ENCODE measurements around the gene GLRX.
"Not testable (repeated sequence)": the region's sequence is repeated elsewhere in the genome, so short reads cannot be mapped to it uniquely, and the experiment has no call there.

The GLRX gene

GRCh38 chr5:95817430-95817829, 5.1 kb downstream of the GLRX start:
- Histone ChIP-seq H3K36me3 (ENCODE audit: low read depth) (peaks cover 13% of the 10 kb centered on the region), H3K27me3 (ENCODE audit: insufficient read depth, poor library complexity, severe bottlenecking) (no peaks in the 10 kb centered on the region), H3K9me3 (ENCODE audit: severe bottlenecking) (no peaks in the 10 kb centered on the region), H3K4me1 (ENCODE audit: insufficient read depth, poor library complexity, severe bottlenecking) (peaks cover 12% of the 10 kb centered on the region), H3K27ac (ENCODE audit: poor library complexity, severe bottlenecking) (peak overlapping the region; percentile 32), H3K4me3 (ENCODE audit: severe bottlenecking) (no peak overlapping the region)
- DNase-seq (ENCODE audit: low spot score): no peak
- peak; percentile 83 for ATAC-seq (ENCODE audit: low read depth)
- TF ChIP-seq CTCF (IDR thresholded peaks at IDR 0.05; ENCODE audit: poor library complexity, severe bottlenecking): no peak

- no peaks in the 10 kb centered on the region for H3K27me3 ChIP-seq (ENCODE audit: insufficient read depth, poor library complexity, severe bottlenecking)
- H3K4me1 ChIP-seq (ENCODE audit: insufficient read depth, poor library complexity, severe bottlenecking): peaks cover 12% of the 10 kb centered on the region
- H3K36me3 ChIP-seq (ENCODE audit: low read depth): peaks cover 13% of the 10 kb centered on the region
- no peak for TF ChIP-seq CTCF (IDR thresholded peaks at IDR 0.05; ENCODE audit: poor library complexity, severe bottlenecking)
- no peak overlapping the region for H3K27ac ChIP-seq (ENCODE audit: poor library complexity, severe bottlenecking)
- ATAC-seq (ENCODE audit: low read depth) (no peak), DNase-seq (ENCODE audit: low spot score) (no peak)
- no peak overlapping the region for H3K4me3 ChIP-seq (ENCODE audit: severe bottlenecking)
- H3K9me3 ChIP-seq (ENCODE audit: severe bottlenecking): no peaks in the 10 kb centered on the region
Measured at GRCh38 chr5:95816776-95817175, 5.8 kb downstream of the GLRX start.

- H3K36me3 ChIP-seq (ENCODE audit: low read depth): peaks cover 13% of the 10 kb centered on the region
- H3K9me3 ChIP-seq (ENCODE audit: severe bottlenecking): no peaks in the 10 kb centered on the region
- H3K27me3 ChIP-seq (ENCODE audit: insufficient read depth, poor library complexity, severe bottlenecking): no peaks in the 10 kb centered on the region
- no peak for TF ChIP-seq CTCF (IDR thresholded peaks at IDR 0.05; ENCODE audit: poor library complexity, severe bottlenecking)
- H3K4me3 ChIP-seq (ENCODE audit: severe bottlenecking): no peak overlapping the region
- ATAC-seq (ENCODE audit: low read depth) (no peak), DNase-seq (ENCODE audit: low spot score) (no peak)
- no peak overlapping the region for H3K27ac ChIP-seq (ENCODE audit: poor library complexity, severe bottlenecking)
- H3K4me1 ChIP-seq (ENCODE audit: insufficient read depth, poor library complexity, severe bottlenecking): peaks cover 8% of the 10 kb centered on the region
Measured at GRCh38 chr5:95816341-95816740, 6.2 kb downstream of the GLRX start.

GRCh38 chr5:95815155-95815729, 7.3 kb downstream of the GLRX start:
- no peaks in the 10 kb centered on the region for H3K27me3 ChIP-seq (ENCODE audit: insufficient read depth, poor library complexity, severe bottlenecking)
- peaks cover 8% of the 10 kb centered on the region for H3K4me1 ChIP-seq (ENCODE audit: insufficient read depth, poor library complexity, severe bottlenecking)
- H3K9me3 ChIP-seq (ENCODE audit: severe bottlenecking): no peaks in the 10 kb centered on the region
- no peak for TF ChIP-seq CTCF (IDR thresholded peaks at IDR 0.05; ENCODE audit: poor library complexity, severe bottlenecking)
- no peak for ATAC-seq (ENCODE audit: low read depth)
- H3K27ac ChIP-seq (ENCODE audit: poor library complexity, severe bottlenecking): no peak overlapping the region
- DNase-seq (ENCODE audit: low spot score): no peak
- H3K36me3 ChIP-seq (ENCODE audit: low read depth): peaks cover 13% of the 10 kb centered on the region
- no peak overlapping the region for H3K4me3 ChIP-seq (ENCODE audit: severe bottlenecking)

GRCh38 chr5:95813035-95813434, 9.5 kb downstream of the GLRX start:
- H3K27me3 ChIP-seq (ENCODE audit: insufficient read depth, poor library complexity, severe bottlenecking); H3K4me1 ChIP-seq (ENCODE audit: insufficient read depth, poor library complexity, severe bottlenecking); H3K9me3 ChIP-seq (ENCODE audit: severe bottlenecking); ATAC-seq (ENCODE audit: low read depth); DNase-seq (ENCODE audit: low spot score); H3K4me3 ChIP-seq (ENCODE audit: severe bottlenecking); H3K27ac ChIP-seq (ENCODE audit: poor library complexity, severe bottlenecking): not testable (repeated sequence)
- H3K36me3 ChIP-seq (ENCODE audit: low read depth): peaks cover 13% of the 10 kb centered on the region
